Upper lobe of right lung (tissue), 1 donor: ENCODE measurements around the gene APP. TPM values are rescaled to one million over a fixed set of nuclear protein-coding genes. Genes with fewer than 3 reads are reported as not detected.

Source experiments
- ATAC-seq: fragments of 200-7000 bp; cut with Tn5 transposase; one replicate; pipeline ENCODE4 v1.9.1; 2020; ENCODE audit warnings: mild to moderate bottlenecking, moderate library complexity
- DNase-seq: peaks from one replicate; pipeline ENCODE4 v3.0.0-alpha.2; 2020
- H3K27ac ChIP-seq: fragments of 200-600 bp; one replicate; pipeline ENCODE4 v1.8.0; 2022
- H3K27me3 ChIP-seq: fragments of 200-600 bp; one replicate; pipeline ENCODE4 v1.8.0; 2022; ENCODE audit warnings: mild to moderate bottlenecking
- H3K36me3 ChIP-seq: fragments of 200-600 bp; one replicate; pipeline ENCODE4 v1.8.0; 2022
- H3K4me1 ChIP-seq: fragments of 200-600 bp; one replicate; pipeline ENCODE4 v1.8.0; 2022
- H3K4me3 ChIP-seq: fragments of 200-600 bp; one replicate; pipeline ENCODE4 v1.8.0; 2022; ENCODE audit warnings: mild to moderate bottlenecking
- H3K9me3 ChIP-seq: fragments of 200-600 bp; one replicate; pipeline ENCODE4 v1.8.0; 2022
- intact Hi-C: fragments of 100-400 bp; cut with DNase I; formaldehyde crosslinking; loops from one replicate; pipeline ENCODE4 v1.11.0; 2022
- total RNA-seq: library from RNA; stranded (reverse); fragmentation: NEBNext Ultra II Directional; extraction: Animal tissue kit (Norgen Biotek cat#: 25700); gene quantifications from one replicate; pipeline ENCODE4 v1.2.1, GENCODE V29; 2021
- TF ChIP-seq, protein P1 (sequence below): fragments of 200-600 bp; IDR thresholded peaks from one replicate; pipeline ENCODE4 v1.8.0; 2022; ENCODE audit warnings: antibody characterized with exemption
- donor health status: DM: no; HTN: yes; CAD: no; lungs with severe emphysema.

Gene APP
- total RNA-seq, 1 donor from 2014 or later, result 480 TPM

GRCh38 chr21:26148840-26149354 is 21.7 kb downstream of the APP start:
- ATAC-seq, result no peak
- intact Hi-C loops, result no loop called here
- Histone ChIP-seq H3K4me1 (peaks cover 26% of the 10 kb centered on the region), H3K27ac (no peak overlapping the region), H3K36me3 (no peaks in the 10 kb centered on the region), H3K4me3 (no peak overlapping the region), H3K9me3 (no peaks in the 10 kb centered on the region), H3K27me3 (no peaks in the 10 kb centered on the region)
- TF ChIP-seq, protein P1, sequence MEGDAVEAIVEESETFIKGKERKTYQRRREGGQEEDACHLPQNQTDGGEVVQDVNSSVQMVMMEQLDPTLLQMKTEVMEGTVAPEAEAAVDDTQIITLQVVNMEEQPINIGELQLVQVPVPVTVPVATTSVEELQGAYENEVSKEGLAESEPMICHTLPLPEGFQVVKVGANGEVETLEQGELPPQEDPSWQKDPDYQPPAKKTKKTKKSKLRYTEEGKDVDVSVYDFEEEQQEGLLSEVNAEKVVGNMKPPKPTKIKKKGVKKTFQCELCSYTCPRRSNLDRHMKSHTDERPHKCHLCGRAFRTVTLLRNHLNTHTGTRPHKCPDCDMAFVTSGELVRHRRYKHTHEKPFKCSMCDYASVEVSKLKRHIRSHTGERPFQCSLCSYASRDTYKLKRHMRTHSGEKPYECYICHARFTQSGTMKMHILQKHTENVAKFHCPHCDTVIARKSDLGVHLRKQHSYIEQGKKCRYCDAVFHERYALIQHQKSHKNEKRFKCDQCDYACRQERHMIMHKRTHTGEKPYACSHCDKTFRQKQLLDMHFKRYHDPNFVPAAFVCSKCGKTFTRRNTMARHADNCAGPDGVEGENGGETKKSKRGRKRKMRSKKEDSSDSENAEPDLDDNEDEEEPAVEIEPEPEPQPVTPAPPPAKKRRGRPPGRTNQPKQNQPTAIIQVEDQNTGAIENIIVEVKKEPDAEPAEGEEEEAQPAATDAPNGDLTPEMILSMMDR, result no peak
- DNase-seq, result no peak

DNA sequence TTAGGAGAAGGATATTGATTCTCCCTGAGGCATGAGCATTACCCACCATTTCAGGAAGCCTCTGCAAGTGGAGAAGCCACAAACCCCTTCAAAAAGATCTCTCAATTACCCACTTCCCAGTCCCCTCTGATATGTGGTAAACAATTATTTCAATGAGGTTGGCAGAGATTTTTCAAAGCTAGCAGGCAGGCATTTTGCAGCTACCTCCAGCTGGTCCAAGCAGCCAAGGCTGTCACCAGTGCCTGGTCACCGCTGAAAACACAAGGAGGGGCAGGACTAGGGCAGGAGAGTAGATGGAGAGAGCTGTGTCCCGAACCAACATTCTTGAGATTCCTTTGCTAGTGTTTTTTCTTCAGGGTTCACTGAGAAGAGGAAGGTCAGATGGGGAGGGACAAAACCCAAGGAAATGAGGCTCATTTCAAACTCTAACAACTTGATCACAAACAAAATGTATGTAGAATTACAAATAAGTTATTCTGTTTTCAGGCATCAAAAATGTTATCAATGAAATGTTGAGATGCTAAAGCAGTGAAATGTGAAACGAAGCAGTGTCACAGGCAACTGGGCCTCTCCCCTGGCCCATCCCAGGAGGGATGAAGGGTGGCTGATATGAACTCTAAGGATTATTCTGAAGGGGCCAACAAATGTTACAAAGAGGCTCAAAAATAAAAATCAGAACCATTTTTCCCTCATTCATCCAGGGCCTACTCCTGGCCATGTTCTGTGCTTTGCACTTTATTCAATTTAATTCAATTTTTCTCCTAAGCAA is 22.3 kb downstream of the APP start:
- H3K27me3 ChIP-seq, result no peaks in the 10 kb centered on the region
- ATAC-seq, result peak; percentile 81
- no peaks in the 10 kb centered on the region for H3K9me3 ChIP-seq
- H3K4me1 ChIP-seq, result peaks cover 20% of the 10 kb centered on the region
- no peak overlapping the region for H3K4me3 ChIP-seq
- no peaks in the 10 kb centered on the region for H3K36me3 ChIP-seq
- TF ChIP-seq, protein P1, result no peak
- DNase-seq, result no peak
- intact Hi-C loops, result no loop called here
- H3K27ac ChIP-seq, result no peak overlapping the region

DNA sequence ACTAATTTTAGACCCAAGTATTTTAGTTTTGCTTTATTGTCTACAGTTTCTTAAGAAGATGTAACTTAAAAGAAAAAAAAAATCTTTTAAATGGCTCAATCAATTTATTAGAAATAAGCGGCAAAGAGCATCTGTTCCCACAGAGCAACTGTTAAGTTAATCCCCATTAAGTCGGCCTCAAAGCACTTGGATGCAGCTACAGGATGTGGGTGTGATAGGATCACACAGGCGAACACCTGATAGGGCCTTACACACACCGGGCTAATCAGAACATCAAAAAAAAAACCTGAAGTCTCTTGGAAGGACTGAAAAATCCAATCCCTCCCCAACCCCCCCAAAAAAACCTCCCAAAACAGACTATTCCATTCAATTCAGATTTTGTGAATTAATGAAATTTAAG is 23.0 kb downstream of the APP start:
- TF ChIP-seq, protein P1, result no peak
- ATAC-seq, result no peak
- no peak overlapping the region for H3K4me3 ChIP-seq
- no peak overlapping the region for H3K27ac ChIP-seq
- no peaks in the 10 kb centered on the region for H3K9me3 ChIP-seq
- H3K27me3 ChIP-seq, result no peaks in the 10 kb centered on the region
- intact Hi-C loops, result no loop called here
- H3K36me3 ChIP-seq, result no peaks in the 10 kb centered on the region
- peaks cover 18% of the 10 kb centered on the region for H3K4me1 ChIP-seq
- no peak for DNase-seq

- ATAC-seq (no peak), DNase-seq (no peak)
- no peaks in the 10 kb centered on the region for H3K9me3 ChIP-seq
- peaks cover 18% of the 10 kb centered on the region for H3K4me1 ChIP-seq
- TF ChIP-seq, protein P1, result no peak
- intact Hi-C loops, result no loop called here
- no peaks in the 10 kb centered on the region for H3K36me3 ChIP-seq
- H3K27me3 ChIP-seq, result no peaks in the 10 kb centered on the region
- H3K4me3 ChIP-seq, result no peak overlapping the region
- H3K27ac ChIP-seq, result no peak overlapping the region
Observed at GRCh38 chr21:26146681-26147080, 23.9 kb downstream of the APP start.

- no peaks in the 10 kb centered on the region for H3K27me3 ChIP-seq
- intact Hi-C loops, result no loop called here
- peaks cover 15% of the 10 kb centered on the region for H3K4me1 ChIP-seq
- TF ChIP-seq, protein P1, result no peak
- H3K4me3 ChIP-seq, result no peak overlapping the region
- H3K9me3 ChIP-seq, result no peaks in the 10 kb centered on the region
- ATAC-seq (no peak), DNase-seq (no peak)
- H3K27ac ChIP-seq, result no peak overlapping the region
- no peaks in the 10 kb centered on the region for H3K36me3 ChIP-seq
Observed at GRCh38 chr21:26144031-26144430, 26.5 kb downstream of the APP start.
